ENCODE measurements around the gene NCAPD3. TPM values are rescaled to one million over a fixed set of nuclear protein-coding genes. Genes with fewer than 3 reads are reported as not detected.
A peak's percentile ranks its signal among the peaks of the same experiment; 100 is the strongest.

Gene NCAPD3
- total and polyA plus RNA-seq, 9 of the 15 experiments (the other 6 are each of a cell fraction or from before 2014, with no cell fraction given): 23.6 to 80.6 (median 58.6) TPM

DNA sequence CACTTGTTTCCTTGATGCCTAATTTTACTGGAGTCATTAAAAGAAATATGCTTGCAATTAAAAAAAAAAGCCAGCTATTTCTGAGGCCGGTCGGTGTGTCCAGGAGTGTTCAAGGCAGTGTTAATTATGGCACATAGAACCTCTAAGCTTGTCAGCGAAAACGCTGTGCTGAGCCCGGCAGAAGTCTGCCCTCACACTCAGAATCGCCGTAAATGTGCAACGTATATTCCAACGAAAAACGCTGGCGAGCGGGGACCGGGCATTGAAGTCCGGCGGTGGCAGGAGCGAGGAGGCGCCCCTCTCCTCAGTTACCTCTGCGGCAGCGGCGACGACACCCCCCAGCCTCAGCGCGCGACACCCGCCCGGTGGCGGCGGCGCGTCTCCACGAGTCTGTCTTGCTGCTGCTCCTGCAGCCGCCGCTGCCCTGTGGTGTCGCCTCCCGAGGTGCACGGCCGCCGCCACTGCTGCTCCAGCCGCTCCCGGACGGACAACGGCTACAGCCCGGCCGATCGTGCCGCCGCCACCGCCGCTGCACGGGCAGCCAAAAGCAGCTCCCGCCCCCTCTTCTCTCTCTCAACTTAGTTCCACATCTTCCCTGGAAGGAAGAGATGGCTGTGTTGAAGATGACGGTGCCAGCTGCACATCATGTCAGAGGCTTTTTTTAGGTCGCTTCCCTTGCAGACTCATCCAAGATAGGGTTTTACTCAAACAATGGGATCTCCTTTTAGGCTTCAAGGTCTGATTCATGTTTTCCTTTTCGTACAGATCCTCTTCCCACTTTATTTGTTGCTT is 98.9 kb downstream of the NCAPD3 start:
- no peak for FAIRE-seq
- Histone ChIP-seq H3K9ac (ENCODE audit: insufficient read depth in 1 of 2, low read depth in 2 of 2, low read length in 2 of 2) (no peak overlapping the region), H3K4me1 (replicated peaks in 1 of 2; ENCODE audit: control insufficient read depth in 2 of 2, insufficient read depth in 2 of 2, low read length in 2 of 2) (peaks cover 0 to 6% of the 10 kb centered on the region in 2 experiments; a peak in 2 of 5 replicates), H3K27me3 (ENCODE audit: control insufficient read depth in 2 of 2, insufficient read depth in 2 of 2, low read length in 2 of 2) (peaks cover 22 to 24% of the 10 kb centered on the region in 2 experiments), H3K4me2 (ENCODE audit: insufficient read depth, low read length) (no peak overlapping the region), H3K27ac (ENCODE audit: extremely low read depth, low read depth, low read length) (no peak overlapping the region), H2AFZ (ENCODE audit: low read depth, low read length) (no peak overlapping the region), H3K79me2 (ENCODE audit: control insufficient read depth, insufficient read depth, low read length) (no peaks in the 10 kb centered on the region), H3K9me1 (ENCODE audit: control insufficient read depth, insufficient read depth, low read length) (no peaks in the 10 kb centered on the region), H3K4me3 (no peak overlapping the region), H3K9me3 (replicated peaks; ENCODE audit: control insufficient read depth, insufficient read depth, low read depth, low read length) (no peaks in the 10 kb centered on the region), H4K20me1 (replicated peaks; ENCODE audit: control insufficient read depth, insufficient read depth, low read length) (no peaks in the 10 kb centered on the region), H3K36me3 (ENCODE audit: control insufficient read depth, insufficient read depth, low read length) (no peaks in the 10 kb centered on the region)
- peak; percentile 89 for ATAC-seq
- CTCF ChIA-PET (ENCODE audit: low intra/inter-chr PET ratio): no interaction called here
- DNase-seq (ENCODE audit: extremely low read depth in 1 of 4, low spot score in 3 of 4): peak in 1 of 4 experiments; percentile 17
- in situ Hi-C loops (cut with MboI) (no loop called here), intact Hi-C loops (cut with micrococcal nuclease) (no loop called here)
- no TSS peak for BruUV-seq (replicated peaks)
- 7% methylated on average over 30 of the region's 54 CpGs for WGBS (ENCODE audit: insufficient coverage, low coverage, missing lambda C conversion rate)
- POLR2A ChIA-PET: no interaction called here
- TF ChIP-seq FOXM1 (IDR thresholded peaks at IDR 0.05; ENCODE audit: low read depth) (no peak), FOXM1 (CRISPR knock-in tag; IDR thresholded peaks at IDR 0.05; ENCODE audit: low read depth) (no peak), ZNF134 (CRISPR knock-in tag; conservative IDR thresholded peaks at IDR 0.05) (no peak), MXI1 (IDR thresholded peaks at IDR 0.05; ENCODE audit: low read depth, low read length) (no peak), ZBTB33 (CRISPR knock-in tag; IDR thresholded peaks at IDR 0.05) (peak; percentile 44; the same call in 1 of the 2 replicates)
